K562 (cell line): ENCODE measurements around the gene FAM136A. TPM values are rescaled to one million over a fixed set of nuclear protein-coding genes. Genes with fewer than 3 reads are reported as not detected.

ENCODE experiments used
- ATAC-seq: fragments of 200-7000 bp; cut with Tn5 transposase; 3 replicates; pipeline ENCODE4 v1.9.1; 2020; ENCODE audit warnings: moderate library complexity
- BruUV-seq: library from RNA; stranded (reverse); fragments of 400-500 nt; replicated peaks from 2 replicates; lab custom pipeline; 2021; lab: Mats Ljungman, UMichigan
- CTCF ChIA-PET: fragments of 300-600 bp; formaldehyde crosslinking; extraction: SDS; loops from one replicate; lab custom pipeline; 2021; ENCODE audit warnings: low intra/inter-chr PET ratio; lab: Yijun Ruan, JAX
- POLR2A ChIA-PET: fragments of 300-600, 350-650 bp; sonication (Branson Sonifier 250); formaldehyde crosslinking; extraction: SDS; loops from one replicate; lab custom pipeline; 2021; ENCODE audit warnings: antibody characterized with exemption, inconsistent platforms; lab: Yijun Ruan, JAX
- DNase-seq, 4 experiments: peaks; one replicate each; pipeline versions ENCODE4 v3.0.0 to v3.0.0-alpha.2; 2011 to 2018; ENCODE audit warnings: low spot score in 3 of 4, mixed read lengths in 3 of 4; ENCODE audit errors: extremely low read depth in 1 of 4
- FAIRE-seq: peaks from 2 replicates; lab custom pipeline; 2011; peaks lifted over from hg19 to GRCh38; lab: Jason Lieb, UNC
- H2AFZ ChIP-seq: 2 replicates; pipeline ENCODE4 v1.6.0; 2011; ENCODE audit warnings: low read depth, low read length, control low read depth, inconsistent platforms
- H3K27ac ChIP-seq: fragments of 200-600 bp; 3 replicates; pipeline ENCODE4 v1.8.0; 2011; ENCODE audit warnings: low read depth, mild to moderate bottlenecking, control low read depth, inconsistent platforms, low read length, moderate library complexity, mixed read lengths; ENCODE audit errors: extremely low read depth
- H3K27me3 ChIP-seq, 2 experiments: fragments of 300-600 bp in 1 of 2; 2 replicates in 1 of 2; 3 replicates in 1 of 2; pipeline versions ENCODE4 v1.6.0 to v1.8.0; 2011; ENCODE audit warnings: inconsistent platforms in 2 of 2, low read length in 2 of 2, mild to moderate bottlenecking in 1 of 2, mixed read lengths in 1 of 2, moderate library complexity in 1 of 2; ENCODE audit not compliant: control insufficient read depth in 2 of 2, insufficient read depth in 2 of 2
- H3K36me3 ChIP-seq: fragments of 300-600 bp; 3 replicates; pipeline ENCODE4 v1.8.0; 2011; ENCODE audit warnings: mild to moderate bottlenecking, low read length, inconsistent platforms; ENCODE audit not compliant: control insufficient read depth, insufficient read depth
- H3K4me1 ChIP-seq, 2 experiments: fragments of 200-600 bp in 1 of 2; replicated peaks in 1 of 2; 2 replicates in 1 of 2; 3 replicates in 1 of 2; pipeline versions ENCODE4 v1.5.1 to v1.8.0; 2011; ENCODE audit warnings: inconsistent platforms in 2 of 2, low read length in 2 of 2, mild to moderate bottlenecking in 1 of 2, mixed read lengths in 1 of 2, moderate library complexity in 1 of 2; ENCODE audit not compliant: control insufficient read depth in 2 of 2, insufficient read depth in 2 of 2
- H3K4me2 ChIP-seq: 2 replicates; pipeline ENCODE4 v1.6.1; 2011; ENCODE audit warnings: low read length, control low read depth, inconsistent platforms, mixed read lengths; ENCODE audit not compliant: insufficient read depth
- H3K4me3 ChIP-seq: fragments of 200-600 bp; sonication (generic), shearing (Covaris generic); 2 replicates; pipeline ENCODE4 v1.5.1; 2016; ENCODE audit warnings: control low read depth, inconsistent platforms
- H3K79me2 ChIP-seq: fragments of 200-600 bp; 3 replicates; pipeline ENCODE4 v1.8.0; 2011; ENCODE audit warnings: low read length, inconsistent platforms; ENCODE audit not compliant: control insufficient read depth, insufficient read depth
- H3K9ac ChIP-seq, 2 experiments: 2 replicates each; pipeline versions ENCODE4 v1.6.0 to v1.6.1; 2011; ENCODE audit warnings: low read depth in 2 of 2, low read length in 2 of 2, control low read depth in 1 of 2, inconsistent platforms in 1 of 2, mild to moderate bottlenecking in 1 of 2, mixed read lengths in 1 of 2; ENCODE audit not compliant: insufficient read depth in 1 of 2
- H3K9me1 ChIP-seq: one replicate; pipeline ENCODE4 v1.6.0; 2011; ENCODE audit warnings: inconsistent platforms, mild to moderate bottlenecking, low read length, moderate library complexity; ENCODE audit not compliant: control insufficient read depth, insufficient read depth
- H3K9me3 ChIP-seq: replicated peaks from 2 replicates; pipeline ENCODE4 v1.5.1; 2011; ENCODE audit warnings: low read depth, low read length, inconsistent platforms; ENCODE audit not compliant: control insufficient read depth, insufficient read depth
- H4K20me1 ChIP-seq: replicated peaks from 2 replicates; pipeline ENCODE4 v1.6.1; 2011; ENCODE audit warnings: low read length, inconsistent platforms, mixed read lengths; ENCODE audit not compliant: control insufficient read depth, insufficient read depth
- CGGBP1 ChIP-seq: fragments of 250-450 bp; sonication (Bioruptor Pico); IDR thresholded peaks from 2 replicates; pipeline ENCODE4 v1.9.0; 2021; ENCODE audit warnings: mild to moderate bottlenecking
- DLX4 ChIP-seq: fragments of 250-450 bp; sonication (Bioruptor Pico); IDR thresholded peaks from 2 replicates; pipeline ENCODE4 v1.6.1; 2021; ENCODE audit warnings: mild to moderate bottlenecking
- DNMT1 ChIP-seq: fragments of 450-650 bp; IDR thresholded peaks from 2 replicates; pipeline ENCODE4 v1.6.1; 2016; ENCODE audit warnings: antibody characterized with exemption, mild to moderate bottlenecking
- E2F4 ChIP-seq: sonication (generic); formaldehyde crosslinking; IDR thresholded peaks from 2 replicates; pipeline ENCODE4 v1.8.0; 2022; ENCODE audit warnings: mild to moderate bottlenecking, low read depth, missing genetic modification reagents
- KDM1A ChIP-seq, 2 experiments: fragments of 450-650 bp; IDR thresholded peaks; 2 replicates each; pipeline ENCODE4 v1.6.1; 2016; ENCODE audit warnings: mild to moderate bottlenecking in 2 of 2
- NONO ChIP-seq, 2 experiments: fragments of 200-400 bp in 1 of 2; fragments of 450-650 bp in 1 of 2; formaldehyde crosslinking in 1 of 2; IDR thresholded peaks; 2 replicates each; pipeline ENCODE4 v1.6.1; 2017; ENCODE audit warnings: low read depth in 2 of 2, mild to moderate bottlenecking in 2 of 2, moderate library complexity in 2 of 2, low read length in 1 of 2
- NR2C2 ChIP-seq, 2 experiments: fragments of 200-800 bp in 1 of 2; sonication (Bioruptor generic) in 1 of 2; sonication (generic) in 1 of 2; formaldehyde crosslinking in 1 of 2; IDR thresholded peaks; 2 replicates each; pipeline versions ENCODE4 v1.6.1 to v1.8.0; 2016 to 2022; ENCODE audit warnings: mild to moderate bottlenecking in 1 of 2, missing compliant biosample characterization in 1 of 2, missing genetic modification characterization in 1 of 2, missing genetic modification reagents in 1 of 2
- SMC3 ChIP-seq: conservative IDR thresholded peaks from 2 replicates; pipeline ENCODE4 v1.6.1; 2011; ENCODE audit warnings: low read depth, low read length, improper control_type of control experiment; ENCODE audit not compliant: insufficient read depth
- TEAD1 ChIP-seq, 2 experiments: fragments of 450-650 bp in 1 of 2; sonication (generic) in 1 of 2; formaldehyde crosslinking; IDR thresholded peaks; 2 replicates each; pipeline versions ENCODE4 v1.4.0 to v1.8.0; 2020 to 2022; ENCODE audit warnings: mild to moderate bottlenecking in 2 of 2, missing genetic modification reagents in 1 of 2
- ZC3H4 ChIP-seq: sonication (generic); formaldehyde crosslinking; IDR thresholded peaks from 2 replicates; pipeline ENCODE4 v1.9.0; 2021; ENCODE audit warnings: missing genetic modification reagents, borderline replicate concordance
- ZNF146 ChIP-seq: IDR thresholded peaks from one replicate; pipeline ENCODE4 v1.6.1; 2018; ENCODE audit warnings: missing compliant biosample characterization; ENCODE audit not compliant: unreplicated experiment
- ZNF740 ChIP-seq, 3 experiments: fragments of 200-800 bp in 1 of 3; sonication (Bioruptor generic) in 1 of 3; sonication (generic) in 1 of 3; formaldehyde crosslinking in 1 of 3; IDR thresholded peaks; 2 replicates each; pipeline versions ENCODE4 v1.6.1 to v1.8.0; 2016 to 2022; ENCODE audit warnings: mild to moderate bottlenecking in 2 of 3, missing compliant biosample characterization in 2 of 3, missing genetic modification characterization in 2 of 3, missing genetic modification reagents in 1 of 3
- WGBS: fragments of 100-300 bp; shearing (Covaris generic); methylation state at CpG from one replicate; pipeline ENCODE4 v1.1.6; 2016; ENCODE audit warnings: low coverage, mixed read lengths; ENCODE audit not compliant: insufficient coverage; ENCODE audit errors: missing lambda C conversion rate; 5-methylcytosine and 5-hydroxymethylcytosine counted together
- in situ Hi-C: fragments of 300-500 bp; cut with MboI; formaldehyde crosslinking; loops from 4 replicates; pipeline ENCODE4 v1.15.0; 2018; ENCODE audit warnings: inconsistent platforms, mixed read lengths
- intact Hi-C: fragments of 100-400 bp; cut with micrococcal nuclease; formaldehyde crosslinking; loops from 2 replicates; pipeline ENCODE4 v1.14.2; 2022
- polyA plus RNA-seq, 8 experiments: library from polyadenylated mRNA; depleted of rRNA in 4 of 8; stranded (reverse) in 5 of 8; unstranded in 3 of 8; fragments of >200 nt; fragmentation: Nextera tagmentation in 2 of 8; fragmentation: Illumina TruSeq in 1 of 8; extraction: Ambion mirVana in 2 of 8; extraction: Trizol in 1 of 8; gene quantifications; 2 replicates each; pipeline versions ENCODE4 v1.2.1 to v1.2.3, GENCODE V29; 2011 to 2014; ENCODE audit warnings: inconsistent platforms in 1 of 8, missing spikeins in 1 of 8
- total RNA-seq, 7 experiments: library from RNA; depleted of rRNA in 6 of 7; stranded (reverse); fragments of >200 nt in 6 of 7; fragmentation: Illumina TruSeq in 2 of 7; extraction: Trizol in 2 of 7; gene quantifications; 2 replicates each; pipeline versions ENCODE4 v1.2.1 to v1.2.3, GENCODE V29; 2011 to 2021; ENCODE audit warnings: low replicate concordance in 1 of 7

FAM136A gene
- total and polyA plus RNA-seq, 9 of the 15 experiments (the other 6 are each of a cell fraction or from before 2014, with no cell fraction given) = 89.0 to 151 (median 104) TPM

- BruUV-seq = TSS peak; percentile 23
- ATAC-seq (no peak), DNase-seq (no peak), FAIRE-seq (no peak)
- in situ Hi-C loops (no loop called here), intact Hi-C loops (no loop called here)
- no peak overlapping the region for H3K4me3 ChIP-seq
- H3K79me2 ChIP-seq = peaks cover 11% of the 10 kb centered on the region
- TF ChIP-seq ZC3H4 (CRISPR knock-in tag) (no peak), NONO (IDR thresholded peaks at IDR 0.05; ENCODE audit: low read depth in 2 of 2, low read length in 1 of 2) (no peak), DLX4 (CRISPR knock-in tag) (no peak), KDM1A (IDR thresholded peaks at IDR 0.05) (no peak), ZNF146 (CRISPR knock-in tag) (no peak), TEAD1 (CRISPR knock-in tag; IDR thresholded peaks at IDR 0.05) (no peak), NR2C2 (CRISPR knock-in tag; IDR thresholded peaks at IDR 0.05) (no peak), NR2C2 (tag; IDR thresholded peaks at IDR 0.05) (no peak), CGGBP1 (CRISPR knock-in tag) (no peak), E2F4 (CRISPR knock-in tag) (no peak), SMC3 (no peak), ZNF740 (CRISPR knock-in tag; IDR thresholded peaks at IDR 0.05) (no peak), ZNF740 (tag; IDR thresholded peaks at IDR 0.05) (no peak), DNMT1 (no peak)
- H3K27me3 ChIP-seq = no peaks in the 10 kb centered on the region
- ChIA-PET POLR2A (interaction anchor here (0.6 to 1.4 kb wide), 3 partner anchors 20 to 350 kb away, joined by 3 to 5 read pairs (median 3); partner anchors contain the start of gene SNRPG), CTCF (no interaction called here)
- H3K9me1 ChIP-seq = no peaks in the 10 kb centered on the region
- no peak overlapping the region for H2AFZ ChIP-seq
- H3K4me1 ChIP-seq = peaks cover 11 to 14% of the 10 kb centered on the region in 2 experiments; a peak in 4 of 5 replicates
- no peaks in the 10 kb centered on the region for H4K20me1 ChIP-seq
- 87% methylated on average over 1 of the region's 1 CpG for WGBS
- no peak overlapping the region for H3K9ac ChIP-seq
- H3K4me2 ChIP-seq = no peak overlapping the region
- H3K36me3 ChIP-seq = peaks cover 32% of the 10 kb centered on the region; the same call in 2 of the 3 replicates
- H3K27ac ChIP-seq = no peak overlapping the region
- no peaks in the 10 kb centered on the region for H3K9me3 ChIP-seq
Observed at GRCh38 chr2:70261501-70261900, 40.4 kb downstream of the FAM136A start.
